ENCODE data around the gene TRAPPC10.

Gene TRAPPC10

DNA sequence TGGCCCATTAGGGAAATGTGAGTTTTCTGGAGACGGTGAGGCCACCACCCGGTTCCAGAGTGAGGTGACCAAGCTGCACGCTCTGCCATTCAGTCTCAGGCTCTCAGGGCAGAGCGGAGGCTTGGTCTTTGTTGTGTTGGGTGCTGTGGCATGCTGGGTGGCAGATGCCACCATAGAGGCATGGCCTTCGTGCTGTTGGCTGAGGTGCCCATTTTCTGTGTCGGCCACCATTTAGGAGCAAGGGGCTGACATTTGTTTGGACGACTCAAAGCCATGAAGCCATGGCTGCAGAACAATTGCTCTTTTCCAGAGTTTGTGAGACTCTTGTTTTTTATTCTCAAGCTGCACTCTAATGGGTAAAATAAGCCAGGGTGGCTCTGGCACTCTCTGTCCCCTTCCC, 58.3 kb downstream of the TRAPPC10 start:
- Histone ChIP-seq H4K20me1 (ENCODE audit: insufficient read depth, low read length) (no peaks in the 10 kb centered on the region), H3K4me3 (ENCODE audit: low read length) (no peak overlapping the region), H2AFZ (ENCODE audit: low read depth, low read length) (no peak overlapping the region), H3K27me3 (ENCODE audit: low read depth, low read length) (no peaks in the 10 kb centered on the region), H3K4me2 (ENCODE audit: low read length) (no peak overlapping the region), H3K79me2 (ENCODE audit: low read length) (peaks cover 7% of the 10 kb centered on the region; the same call in 1 of the 2 replicates), H3K27ac (ENCODE audit: low read length) (no peak overlapping the region), H3K4me1 (ENCODE audit: low read length) (peaks cover 2% of the 10 kb centered on the region; the same call in 1 of the 2 replicates), H3K9ac (ENCODE audit: low read length) (no peak overlapping the region), H3K36me3 (replicated peaks; ENCODE audit: low read depth, low read length) (peaks cover 12% of the 10 kb centered on the region), H3K9me3 (ENCODE audit: insufficient read depth, low read length) (no peaks in the 10 kb centered on the region)
- no peak for TF ChIP-seq EZH2phosphoT487 (IDR thresholded peaks at IDR 0.05; ENCODE audit: low read depth)
- TF ChIP-seq, protein P1, sequence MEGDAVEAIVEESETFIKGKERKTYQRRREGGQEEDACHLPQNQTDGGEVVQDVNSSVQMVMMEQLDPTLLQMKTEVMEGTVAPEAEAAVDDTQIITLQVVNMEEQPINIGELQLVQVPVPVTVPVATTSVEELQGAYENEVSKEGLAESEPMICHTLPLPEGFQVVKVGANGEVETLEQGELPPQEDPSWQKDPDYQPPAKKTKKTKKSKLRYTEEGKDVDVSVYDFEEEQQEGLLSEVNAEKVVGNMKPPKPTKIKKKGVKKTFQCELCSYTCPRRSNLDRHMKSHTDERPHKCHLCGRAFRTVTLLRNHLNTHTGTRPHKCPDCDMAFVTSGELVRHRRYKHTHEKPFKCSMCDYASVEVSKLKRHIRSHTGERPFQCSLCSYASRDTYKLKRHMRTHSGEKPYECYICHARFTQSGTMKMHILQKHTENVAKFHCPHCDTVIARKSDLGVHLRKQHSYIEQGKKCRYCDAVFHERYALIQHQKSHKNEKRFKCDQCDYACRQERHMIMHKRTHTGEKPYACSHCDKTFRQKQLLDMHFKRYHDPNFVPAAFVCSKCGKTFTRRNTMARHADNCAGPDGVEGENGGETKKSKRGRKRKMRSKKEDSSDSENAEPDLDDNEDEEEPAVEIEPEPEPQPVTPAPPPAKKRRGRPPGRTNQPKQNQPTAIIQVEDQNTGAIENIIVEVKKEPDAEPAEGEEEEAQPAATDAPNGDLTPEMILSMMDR (IDR thresholded peaks at IDR 0.05; ENCODE audit: low read depth, low read length) = no peak

DNA sequence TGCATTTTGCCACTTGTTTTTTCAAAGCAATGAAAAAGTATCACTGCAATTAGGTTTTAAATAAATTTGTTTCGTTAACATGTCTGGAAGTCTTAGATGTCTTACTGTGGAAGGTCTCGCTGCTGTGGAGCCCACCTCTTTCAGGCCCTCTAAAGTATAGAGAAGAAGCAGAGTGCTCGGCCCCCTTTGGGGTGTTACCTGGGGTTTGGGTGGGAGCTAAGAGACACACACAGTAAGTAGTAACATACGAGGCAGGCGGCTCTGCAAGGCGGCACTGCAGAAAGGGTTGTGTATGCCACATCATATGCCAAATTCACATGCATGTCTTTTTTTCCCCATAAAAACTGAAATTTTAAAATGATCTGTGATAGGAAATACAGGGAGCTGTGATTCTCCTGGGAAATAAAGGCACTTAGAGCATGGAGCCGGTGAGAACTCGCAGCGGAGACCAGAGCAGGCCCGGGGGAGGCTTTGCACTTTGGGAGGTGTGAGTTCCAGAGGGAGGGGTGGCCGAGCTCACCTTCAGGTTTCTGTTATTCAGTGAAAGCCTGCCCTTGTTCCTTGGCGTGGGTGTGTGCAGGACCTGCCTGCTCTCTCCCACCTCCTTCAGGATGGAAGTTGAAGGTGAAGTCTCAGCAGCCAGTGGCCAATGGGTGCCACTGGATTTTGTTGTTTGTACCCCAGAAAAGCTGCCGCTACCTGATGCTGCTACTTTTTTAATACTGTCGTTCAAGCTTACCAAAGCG, 59.4 kb downstream of the TRAPPC10 start:
- Histone ChIP-seq H3K4me2 (ENCODE audit: low read length) (no peak overlapping the region), H3K36me3 (replicated peaks; ENCODE audit: low read depth, low read length) (peaks cover 12% of the 10 kb centered on the region), H3K4me3 (ENCODE audit: low read length) (no peak overlapping the region), H3K9me3 (ENCODE audit: insufficient read depth, low read length) (no peaks in the 10 kb centered on the region), H3K79me2 (ENCODE audit: low read length) (peaks cover 4% of the 10 kb centered on the region; the same call in 1 of the 2 replicates), H3K4me1 (ENCODE audit: low read length) (no peaks in the 10 kb centered on the region), H4K20me1 (ENCODE audit: insufficient read depth, low read length) (no peaks in the 10 kb centered on the region), H2AFZ (ENCODE audit: low read depth, low read length) (no peak overlapping the region), H3K27me3 (ENCODE audit: low read depth, low read length) (no peaks in the 10 kb centered on the region), H3K27ac (ENCODE audit: low read length) (no peak overlapping the region), H3K9ac (ENCODE audit: low read length) (no peak overlapping the region)
- TF ChIP-seq, protein P1 (IDR thresholded peaks at IDR 0.05; ENCODE audit: low read depth, low read length) = no peak
- no peak for TF ChIP-seq EZH2phosphoT487 (IDR thresholded peaks at IDR 0.05; ENCODE audit: low read depth)

DNA sequence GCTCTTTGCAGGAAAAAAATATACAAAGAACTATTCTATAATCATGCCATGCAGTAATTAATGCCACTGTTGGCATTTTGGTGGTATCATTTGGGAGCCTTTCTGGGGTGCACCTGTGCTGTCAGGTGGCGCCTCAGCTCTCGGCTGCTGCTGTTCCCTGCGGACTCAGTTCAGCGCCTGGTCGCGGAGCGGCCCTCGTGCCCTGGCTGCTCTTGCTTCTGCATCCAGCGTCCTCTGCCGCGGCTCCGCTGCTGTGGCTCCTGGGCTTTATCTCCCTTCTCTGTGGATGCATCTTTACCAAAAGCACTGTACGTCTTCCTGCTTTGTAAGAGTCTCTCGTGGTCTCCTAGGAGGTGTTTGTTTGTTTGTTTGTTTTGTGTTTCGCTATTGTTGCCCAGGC, 60.0 kb downstream of the TRAPPC10 start:
- Histone ChIP-seq H3K27ac (ENCODE audit: low read length) (no peak overlapping the region), H4K20me1 (ENCODE audit: insufficient read depth, low read length) (no peaks in the 10 kb centered on the region), H2AFZ (ENCODE audit: low read depth, low read length) (no peak overlapping the region), H3K4me3 (ENCODE audit: low read length) (no peak overlapping the region), H3K9me3 (ENCODE audit: insufficient read depth, low read length) (no peaks in the 10 kb centered on the region), H3K79me2 (ENCODE audit: low read length) (peaks cover 2% of the 10 kb centered on the region; the same call in 1 of the 2 replicates), H3K27me3 (ENCODE audit: low read depth, low read length) (no peaks in the 10 kb centered on the region), H3K9ac (ENCODE audit: low read length) (no peak overlapping the region), H3K36me3 (replicated peaks; ENCODE audit: low read depth, low read length) (peaks cover 12% of the 10 kb centered on the region), H3K4me2 (ENCODE audit: low read length) (no peak overlapping the region), H3K4me1 (ENCODE audit: low read length) (no peaks in the 10 kb centered on the region)
- TF ChIP-seq, protein P1 (IDR thresholded peaks at IDR 0.05; ENCODE audit: low read depth, low read length) = no peak
- TF ChIP-seq EZH2phosphoT487 (IDR thresholded peaks at IDR 0.05; ENCODE audit: low read depth) = no peak

DNA sequence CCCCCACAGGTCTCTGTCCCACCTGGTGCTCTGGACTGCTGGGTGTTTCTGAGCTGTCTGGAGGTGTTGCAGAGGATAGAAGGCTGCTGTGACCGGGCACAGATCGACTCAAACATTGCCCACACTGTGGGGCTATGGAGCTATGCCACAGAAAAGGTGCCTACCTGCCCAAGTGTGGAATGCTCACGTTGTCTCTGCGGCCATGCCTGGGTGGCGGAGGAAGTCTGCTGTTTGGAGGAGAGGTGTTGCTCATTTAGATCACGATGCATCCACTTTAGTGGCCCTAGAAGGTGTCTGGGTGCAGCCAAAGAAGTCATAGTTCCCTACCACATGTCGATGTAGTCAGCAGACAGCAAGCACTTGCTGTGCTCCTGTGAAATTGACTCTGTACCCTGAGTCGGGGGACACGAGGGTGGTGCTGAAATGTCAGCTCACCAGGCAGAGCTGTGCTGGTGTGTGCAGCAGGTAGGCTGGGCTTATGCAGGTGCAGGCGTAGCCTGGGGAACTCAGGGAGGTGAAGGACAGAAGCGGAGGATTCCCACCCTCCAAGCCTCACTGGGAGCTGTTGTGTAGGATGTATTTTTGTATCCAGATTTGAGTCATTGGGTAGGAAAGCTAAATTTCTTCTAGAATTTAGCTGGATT, 62.3 kb downstream of the TRAPPC10 start:
- Histone ChIP-seq H3K36me3 (replicated peaks; ENCODE audit: low read depth, low read length) (peaks cover 12% of the 10 kb centered on the region), H3K27ac (ENCODE audit: low read length) (no peak overlapping the region), H3K9ac (ENCODE audit: low read length) (no peak overlapping the region), H2AFZ (ENCODE audit: low read depth, low read length) (no peak overlapping the region), H3K4me1 (ENCODE audit: low read length) (no peaks in the 10 kb centered on the region), H4K20me1 (ENCODE audit: insufficient read depth, low read length) (no peaks in the 10 kb centered on the region), H3K4me3 (ENCODE audit: low read length) (no peak overlapping the region), H3K27me3 (ENCODE audit: low read depth, low read length) (no peaks in the 10 kb centered on the region), H3K4me2 (ENCODE audit: low read length) (no peak overlapping the region), H3K79me2 (ENCODE audit: low read length) (no peaks in the 10 kb centered on the region), H3K9me3 (ENCODE audit: insufficient read depth, low read length) (no peaks in the 10 kb centered on the region)
- no peak for TF ChIP-seq EZH2phosphoT487 (IDR thresholded peaks at IDR 0.05; ENCODE audit: low read depth)
- TF ChIP-seq, protein P1 (IDR thresholded peaks at IDR 0.05; ENCODE audit: low read depth, low read length) = no peak

All from OCI-LY3 (cell line).